ENCODE data around the gene AADAT.
"Not testable (repeated sequence)": the region's sequence is repeated elsewhere in the genome, so short reads cannot be mapped to it uniquely, and the experiment has no call there.

DNA sequence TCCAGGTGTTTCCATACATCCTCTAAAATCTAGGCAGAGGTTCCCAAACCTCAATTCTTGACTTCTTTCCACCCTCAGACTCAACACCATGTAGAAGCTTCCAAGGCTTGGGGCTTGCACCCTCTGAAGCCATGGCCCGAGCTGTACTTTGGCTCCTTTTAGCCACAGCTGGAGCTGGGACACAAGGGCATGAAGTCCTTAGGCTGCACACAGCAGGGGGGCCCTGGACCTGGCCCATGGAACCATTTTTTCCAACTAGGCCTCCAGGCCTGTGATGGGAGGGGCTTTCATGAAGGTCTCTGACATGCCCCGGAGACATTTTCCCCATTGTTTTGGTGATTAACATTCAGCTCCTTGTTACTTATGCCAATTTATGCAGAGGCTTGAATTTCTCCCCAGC, 8.4 kb upstream of the AADAT start:
- TF ChIP-seq YY1 (IDR thresholded peaks at IDR 0.05; ENCODE audit: insufficient read depth, insufficient read length); ZNF274 (IDR thresholded peaks at IDR 0.05; ENCODE audit: low read depth, low read length); SUZ12 (IDR thresholded peaks at IDR 0.05; ENCODE audit: extremely low read depth, insufficient read depth, insufficient read length): not testable (repeated sequence)
